22Rv1 (cell line): ENCODE data around the gene PLPP7.

ENCODE experiments used
- H3K27ac ChIP-seq: fragments of 450-650 bp; 2 replicates; pipeline ENCODE4 v1.5.1; 2017
- CTCF ChIP-seq: fragments of 450-650 bp; IDR thresholded peaks from 2 replicates; pipeline ENCODE4 v1.5.1; 2017; ENCODE audit warnings: mild to moderate bottlenecking
- ZFX ChIP-seq: fragments of 450-650 bp; IDR thresholded peaks from 2 replicates; pipeline ENCODE4 v1.6.1; 2017; ENCODE audit warnings: antibody characterized with exemption, borderline replicate concordance

PLPP7 gene

DNA sequence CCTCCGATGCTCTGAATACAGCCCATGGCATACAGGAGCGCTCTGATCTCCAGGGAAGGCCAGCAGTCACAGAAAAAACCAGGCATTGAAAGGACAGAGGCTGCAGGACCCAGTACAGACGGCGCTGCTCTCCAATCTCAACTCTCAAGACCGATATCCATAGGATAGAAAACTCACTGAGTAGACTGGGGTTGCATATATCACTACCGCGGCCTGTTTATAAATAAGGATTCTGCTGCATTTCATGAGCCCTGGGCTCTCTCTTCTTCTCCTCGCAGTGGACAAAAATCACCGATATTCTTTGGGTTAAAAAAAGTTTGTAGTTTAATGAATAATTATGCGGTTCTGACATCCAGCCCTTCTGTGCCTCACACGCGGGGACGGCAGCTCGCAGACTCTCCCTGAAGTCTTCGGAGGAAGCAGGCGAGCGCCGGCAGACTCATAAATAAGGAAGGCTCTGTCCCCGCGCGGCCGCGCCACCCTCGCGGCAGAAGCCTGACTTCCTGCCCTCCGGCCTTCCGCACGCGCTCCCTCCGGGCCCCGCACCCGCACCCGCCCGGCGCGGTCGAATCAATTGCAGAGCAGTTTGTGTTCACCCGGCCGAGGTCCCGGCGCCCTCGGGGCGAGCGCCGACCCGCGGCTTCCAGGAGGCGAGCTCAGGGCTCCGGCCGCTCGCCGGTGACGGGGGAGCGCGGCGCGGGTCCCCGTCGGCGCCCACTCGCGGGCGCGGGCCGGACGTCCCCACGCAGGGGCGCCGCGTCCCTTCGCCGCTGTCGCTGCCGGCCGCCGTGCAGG lies 13.2 kb upstream of the PLPP7 start, which contains the start of gene FAM78A:
FAM78A (minus strand) TSS at position 417 of the 795 bp plus-strand sequence; CDS start at position 86, 331 bp downstream.
- H3K27ac ChIP-seq, result no peak within 1 kb of the TSS
- TF ChIP-seq ZFX (no peak), CTCF (peak; percentile 15; the same call in 1 of the 2 replicates)

- TF ChIP-seq ZFX (no peak), CTCF (no peak)
- H3K27ac ChIP-seq, result no peak overlapping the region
Observed at GRCh38 chr9:131276891-131277286, 12.6 kb upstream of the PLPP7 start.

DNA sequence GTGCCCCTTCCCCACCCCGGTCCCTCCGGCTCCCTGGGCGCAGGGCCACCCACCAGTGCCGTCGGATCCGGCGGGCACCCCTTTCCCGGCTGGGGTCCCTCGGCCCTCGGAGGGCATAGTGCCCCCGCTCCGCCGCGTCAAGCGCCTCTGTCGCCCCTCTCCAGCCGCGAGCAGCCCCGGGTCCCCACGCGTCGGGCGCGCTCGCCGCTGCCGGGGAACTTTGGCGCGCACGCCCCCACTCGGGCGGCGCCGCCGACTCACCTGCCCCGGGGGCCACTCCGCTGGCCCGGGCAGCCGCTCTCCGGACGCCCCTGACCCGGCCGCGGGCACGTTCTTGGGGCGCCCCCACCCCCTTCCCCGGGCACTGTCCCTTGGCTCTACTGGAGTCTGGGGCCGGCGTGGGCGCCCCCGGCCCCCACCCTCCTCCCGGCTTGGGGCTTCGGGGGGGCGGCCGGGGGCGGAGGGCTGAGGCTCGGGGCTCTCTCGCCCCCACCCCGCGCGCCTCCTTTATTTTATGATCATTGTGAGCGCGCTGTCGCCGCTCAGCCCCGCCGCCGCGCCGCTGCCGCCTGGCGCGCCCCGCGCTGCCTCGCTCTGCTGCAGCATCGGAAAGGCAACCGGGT lies 12.1 kb upstream of the PLPP7 start:
- H3K27ac ChIP-seq, result peak overlapping the region; percentile 18; the same call in 1 of the 2 replicates

DNA sequence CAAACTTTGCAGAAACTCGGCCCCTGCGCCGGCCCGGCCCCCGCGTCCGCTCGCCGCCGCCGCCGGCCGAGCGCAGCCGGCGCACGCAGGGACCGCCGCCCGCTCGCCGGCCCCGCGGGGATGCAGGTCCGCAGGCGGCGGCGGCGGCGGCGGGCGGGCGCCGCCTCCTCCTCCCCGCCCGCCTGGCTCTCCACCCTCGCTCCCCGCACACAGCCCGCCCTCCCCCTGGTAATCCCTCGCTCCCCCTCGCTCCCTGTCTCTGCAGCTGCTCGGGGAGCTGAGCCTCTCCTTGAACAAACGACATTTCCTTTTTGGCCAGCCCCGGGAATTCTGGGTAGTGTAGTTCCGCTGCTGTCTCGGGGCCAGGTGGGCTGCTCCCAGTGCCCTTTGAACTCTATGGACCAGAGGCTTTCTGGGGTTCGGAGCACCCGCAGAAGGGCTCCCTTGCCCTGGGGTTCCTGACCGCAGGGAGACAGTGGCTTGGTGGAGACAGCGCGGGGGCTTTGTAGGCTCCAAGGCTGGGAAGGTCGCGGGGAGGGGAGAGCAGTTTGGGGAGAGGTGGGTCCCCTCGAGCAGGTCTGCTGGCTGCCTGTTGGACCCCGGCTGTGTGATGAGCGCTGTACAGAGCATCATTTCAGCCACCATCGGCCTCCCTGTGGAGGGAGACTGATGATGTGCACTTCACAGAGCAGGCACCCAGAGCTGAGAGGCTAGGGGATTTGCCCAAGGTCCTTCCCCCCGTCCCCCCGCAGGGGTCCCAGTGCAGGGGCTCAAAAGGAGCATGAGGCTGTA lies 11.4 kb upstream of the PLPP7 start:
- peak overlapping the region; percentile 18; the same call in 1 of the 2 replicates for H3K27ac ChIP-seq
- no peak for TF ChIP-seq ZFX

More for the DNA sequence above, 12.1 kb upstream of the PLPP7 start:
- no peak for TF ChIP-seq ZFX
- no peak; the same call in 1 of the 2 replicates for TF ChIP-seq CTCF

- H3K27ac ChIP-seq, result no peak overlapping the region
- TF ChIP-seq CTCF, result no peak
- no peak for TF ChIP-seq ZFX
Observed at GRCh38 chr9:131278702-131279111, 10.8 kb upstream of the PLPP7 start.

- H3K27ac ChIP-seq, result no peak overlapping the region
- no peak for TF ChIP-seq CTCF
- TF ChIP-seq ZFX, result no peak
Observed at GRCh38 chr9:131279196-131279862, 10.2 kb upstream of the PLPP7 start.
